IMR-90 (cell line): ENCODE data around the gene KCNAB1. TPM values are rescaled to one million over a fixed set of nuclear protein-coding genes. Genes with fewer than 3 reads are reported as not detected.

Experiments
- ATAC-seq: fragments of 200-7000 bp; cut with Tn5 transposase; 2 replicates; pipeline ENCODE4 v1.9.1; 2020; ENCODE audit warnings: low read depth, mild to moderate bottlenecking, moderate library complexity
- BruUV-seq: library from RNA; stranded (reverse); fragments of 400-500 nt; replicated peaks from 2 replicates; lab custom pipeline; 2021; lab: Mats Ljungman, UMichigan
- CTCF ChIA-PET: fragments of 300-600 bp; formaldehyde crosslinking; extraction: SDS; loops from one replicate; lab custom pipeline; 2021; ENCODE audit warnings: antibody characterized with exemption; lab: Yijun Ruan, JAX
- POLR2A ChIA-PET: fragments of 300-600 bp; sonication (Branson Sonifier 250); formaldehyde crosslinking; loops from one replicate; lab custom pipeline; 2022; ENCODE audit warnings: antibody characterized with exemption; ENCODE audit not compliant: unreplicated experiment; lab: Charles Lee
- DNase-seq: peaks from one replicate; pipeline ENCODE4 v3.0.0; 2013
- H2AFZ ChIP-seq: replicated peaks from 2 replicates; pipeline ENCODE3; 2013; ENCODE audit warnings: low read length, mild to moderate bottlenecking; ENCODE audit not compliant: poor library complexity
- H2AK5ac ChIP-seq: 2 replicates; pipeline ENCODE4 v1.6.1; 2013; ENCODE audit warnings: low read depth, low read length, inconsistent platforms
- H2AK9ac ChIP-seq: replicated peaks from 2 replicates; pipeline ENCODE3; 2013; ENCODE audit warnings: mild to moderate bottlenecking, low read depth, low read length, moderate library complexity; ENCODE audit not compliant: poor library complexity
- H2BK120ac ChIP-seq: 2 replicates; pipeline ENCODE4 v1.6.1; 2013; ENCODE audit warnings: low read depth, low read length, inconsistent platforms
- H2BK15ac ChIP-seq: 3 replicates; pipeline ENCODE4 v1.6.1; 2013; ENCODE audit warnings: low read depth, low read length, inconsistent platforms
- H2BK20ac ChIP-seq: 2 replicates; pipeline ENCODE4 v1.6.1; 2013; ENCODE audit warnings: low read depth, mild to moderate bottlenecking, inconsistent platforms, low read length, moderate library complexity
- H2BK5ac ChIP-seq: 2 replicates; pipeline ENCODE4 v1.6.1; 2013; ENCODE audit warnings: mild to moderate bottlenecking, low read depth, low read length, inconsistent platforms; ENCODE audit not compliant: poor library complexity, severe bottlenecking
- H3K14ac ChIP-seq: replicated peaks from 2 replicates; pipeline ENCODE4 v1.6.1; 2013; ENCODE audit warnings: low read depth, low read length, inconsistent platforms
- H3K18ac ChIP-seq: 2 replicates; pipeline ENCODE4 v1.6.1; 2013; ENCODE audit warnings: low read depth, low read length, control low read depth
- H3K23ac ChIP-seq: 2 replicates; pipeline ENCODE4 v1.6.1; 2013; ENCODE audit warnings: low read depth, low read length, inconsistent platforms
- H3K27ac ChIP-seq: 2 replicates; pipeline ENCODE4 v1.5.1; 2013; ENCODE audit warnings: mild to moderate bottlenecking, control low read depth, low read length; ENCODE audit not compliant: insufficient read depth
- H3K27me3 ChIP-seq: 2 replicates; pipeline ENCODE4 v1.6.1; 2013; ENCODE audit warnings: low read length; ENCODE audit not compliant: control insufficient read depth, insufficient read depth
- H3K36me3 ChIP-seq: 2 replicates; pipeline ENCODE4 v1.6.1; 2013; ENCODE audit warnings: low read length, mixed read lengths; ENCODE audit not compliant: control insufficient read depth, insufficient read depth
- H3K4ac ChIP-seq: 2 replicates; pipeline ENCODE4 v1.6.1; 2013; ENCODE audit warnings: low read depth, low read length, inconsistent platforms
- H3K4me1 ChIP-seq: 2 replicates; pipeline ENCODE4 v1.6.1; 2013; ENCODE audit warnings: low read length, mixed read lengths; ENCODE audit not compliant: control insufficient read depth, insufficient read depth
- H3K4me2 ChIP-seq: 2 replicates; pipeline ENCODE4 v1.6.1; 2013; ENCODE audit warnings: low read depth, mild to moderate bottlenecking, control low read depth, low read length, moderate library complexity
- H3K4me3 ChIP-seq: 2 replicates; pipeline ENCODE4 v1.5.1; 2013; ENCODE audit warnings: low read depth, mild to moderate bottlenecking, control low read depth, low read length, moderate library complexity; ENCODE audit not compliant: insufficient read depth
- H3K56ac ChIP-seq: 2 replicates; pipeline ENCODE4 v1.6.1; 2013; ENCODE audit warnings: low read length, inconsistent platforms; ENCODE audit not compliant: insufficient read depth; ENCODE audit errors: extremely low read depth
- H3K79me1 ChIP-seq, 2 experiments: 2 replicates each; pipeline ENCODE4 v1.6.1; 2013; ENCODE audit warnings: low read length in 2 of 2, inconsistent platforms in 1 of 2, low read depth in 1 of 2
- H3K9ac ChIP-seq: 2 replicates; pipeline ENCODE4 v1.6.1; 2013; ENCODE audit warnings: low read depth, low read length, control low read depth
- H3K9me1 ChIP-seq: 2 replicates; pipeline ENCODE4 v1.6.1; 2013; ENCODE audit warnings: low read length, inconsistent platforms; ENCODE audit not compliant: insufficient read depth
- H3K9me3 ChIP-seq: 2 replicates; pipeline ENCODE4 v1.6.1; 2013; ENCODE audit warnings: low read length; ENCODE audit not compliant: control insufficient read depth, insufficient read depth
- H4K20me1 ChIP-seq: 2 replicates; pipeline ENCODE4 v1.6.1; 2013; ENCODE audit warnings: low read length, inconsistent platforms; ENCODE audit not compliant: insufficient read depth
- H4K5ac ChIP-seq: 2 replicates; pipeline ENCODE4 v1.6.1; 2013; ENCODE audit warnings: mild to moderate bottlenecking, low read depth, low read length, control low read depth
- H4K8ac ChIP-seq, 2 experiments: 2 replicates each; pipeline ENCODE4 v1.6.1; 2013; ENCODE audit warnings: low read depth in 2 of 2, low read length in 2 of 2, control low read depth in 1 of 2, inconsistent platforms in 1 of 2
- H4K91ac ChIP-seq: 2 replicates; pipeline ENCODE4 v1.6.1; 2013; ENCODE audit warnings: low read depth, low read length, inconsistent platforms; ENCODE audit not compliant: insufficient read depth
- BHLHE40 ChIP-seq: fragments of 150-350 bp; IDR thresholded peaks from 2 replicates; pipeline ENCODE4 v1.6.1; 2016; ENCODE audit warnings: mild to moderate bottlenecking, low read depth, low read length
- CEBPB ChIP-seq: IDR thresholded peaks from 2 replicates; pipeline ENCODE4 v1.6.1; 2012; ENCODE audit warnings: low read depth, low read length, improper control_type of control experiment
- CHD1 ChIP-seq: IDR thresholded peaks from 2 replicates; pipeline ENCODE4 v1.6.1; 2012; ENCODE audit warnings: low read depth, low read length, improper control_type of control experiment
- FOS ChIP-seq: fragments of 150-350 bp; IDR thresholded peaks from 2 replicates; pipeline ENCODE4 v1.6.1; 2016; ENCODE audit warnings: low read depth, low read length
- MAFK ChIP-seq: IDR thresholded peaks from 2 replicates; pipeline ENCODE4 v1.6.1; 2012; ENCODE audit warnings: low read depth, low read length, improper control_type of control experiment
- MXI1 ChIP-seq: IDR thresholded peaks from 2 replicates; pipeline ENCODE4 v1.6.1; 2012; ENCODE audit warnings: low read depth, mild to moderate bottlenecking, low read length, moderate library complexity, borderline replicate concordance
- NFE2L2 ChIP-seq: fragments of 150-350 bp; IDR thresholded peaks from 2 replicates; pipeline ENCODE4 v1.6.1; 2016; ENCODE audit warnings: low read depth, mild to moderate bottlenecking, low read length
- POLR2A ChIP-seq: IDR thresholded peaks from 2 replicates; pipeline ENCODE4 v1.6.1; 2012; ENCODE audit warnings: mild to moderate bottlenecking, low read depth, low read length
- WGBS, 2 experiments: methylation state at CpG; one replicate each; pipeline versions ENCODE4 v1.1.5 to v1.1.7; 2013; ENCODE audit warnings: missing lambda C conversion rate in 2 of 2; ENCODE audit not compliant: insufficient read length in 1 of 2; ENCODE audit errors: extremely low coverage in 2 of 2; 5-methylcytosine and 5-hydroxymethylcytosine counted together
- dilution Hi-C: fragments of 300-500 bp; cut with HindIII; formaldehyde crosslinking; loops from one replicate; pipeline ENCODE4 v1.14.3; 2018; ENCODE audit warnings: low sequenced_read_pairs; ENCODE audit not compliant: unreplicated experiment
- in situ Hi-C: fragments of 300-500 bp; cut with MboI; formaldehyde crosslinking; loops from 3 replicates; pipeline ENCODE4 v1.14.3; 2019; ENCODE audit warnings: low sequenced_read_pairs, inconsistent platforms, mixed read lengths
- intact Hi-C: fragments of 100-400 bp; cut with micrococcal nuclease; formaldehyde crosslinking; loops from 2 replicates; pipeline ENCODE4 v1.10.0; 2022
- polyA plus RNA-seq, 3 experiments: library from polyadenylated mRNA; depleted of rRNA; stranded (reverse); fragments of >200 nt; gene quantifications; 2 replicates each; pipeline ENCODE4 v1.2.3, GENCODE V29; 2012; ENCODE audit warnings: low replicate concordance in 1 of 3
- total RNA-seq: library from RNA; depleted of rRNA; stranded (reverse); fragments of >200 nt; gene quantifications from 2 replicates; pipeline ENCODE4 v1.2.3, GENCODE V29; 2012
- TF ChIP-seq, protein P1 (sequence below): fragments of 150-350 bp; IDR thresholded peaks from 2 replicates; pipeline ENCODE4 v1.6.1; 2017; ENCODE audit warnings: mild to moderate bottlenecking, antibody characterized with exemption, low read length, low read depth
- TF ChIP-seq, protein P2 (sequence below): conservative IDR thresholded peaks from 2 replicates; pipeline ENCODE4 v1.5.1; 2012; ENCODE audit warnings: mild to moderate bottlenecking, low read depth, low read length, improper control_type of control experiment

The KCNAB1 gene
- total and polyA plus RNA-seq, 2 of the 4 experiments (the other 2 are of a cell fraction) = under 0.01 to 0.07 TPM

DNA sequence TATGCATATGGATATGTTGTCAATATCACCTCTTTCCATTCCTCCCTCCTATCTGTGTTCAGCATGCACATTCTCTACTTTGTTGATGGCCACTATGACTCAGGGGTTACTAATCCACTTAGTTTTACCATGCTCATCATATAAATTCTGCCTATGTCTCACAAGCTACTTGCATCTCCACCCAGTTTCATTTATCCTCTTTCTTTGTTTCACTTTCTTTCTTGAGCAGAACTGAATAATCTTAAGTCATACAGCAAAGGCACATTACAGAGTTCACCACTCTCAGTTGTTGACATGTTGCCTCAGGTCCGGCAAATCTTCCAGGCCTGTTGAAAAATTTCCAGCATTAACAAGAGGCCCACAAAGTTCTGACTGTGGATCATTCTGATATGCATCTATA, 363.0 kb downstream of the KCNAB1 start:
- H3K56ac ChIP-seq = peak overlapping the region; percentile 35; the same call in 1 of the 2 replicates
- H3K4ac ChIP-seq = no peak overlapping the region
- POLR2A ChIA-PET = interaction anchor here (0.7 kb wide), 1 partner anchor 52 kb away, joined by 3 read pairs; no protein-coding TSS in a partner anchor
- H3K9me1 ChIP-seq = no peaks in the 10 kb centered on the region
- no peaks in the 10 kb centered on the region; the same call in 1 of the 2 replicates for H3K27me3 ChIP-seq
- H3K23ac ChIP-seq = no peak overlapping the region
- TF ChIP-seq CHD1 (no peak), BHLHE40 (no peak), FOS (0 out of 2 replicates have a peak, but pooled peaks have one; percentile 20), MAFK (peak; percentile 81), MXI1 (no peak), POLR2A (no peak), CEBPB (no peak), NFE2L2 (no peak)
- TF ChIP-seq, protein P1, sequence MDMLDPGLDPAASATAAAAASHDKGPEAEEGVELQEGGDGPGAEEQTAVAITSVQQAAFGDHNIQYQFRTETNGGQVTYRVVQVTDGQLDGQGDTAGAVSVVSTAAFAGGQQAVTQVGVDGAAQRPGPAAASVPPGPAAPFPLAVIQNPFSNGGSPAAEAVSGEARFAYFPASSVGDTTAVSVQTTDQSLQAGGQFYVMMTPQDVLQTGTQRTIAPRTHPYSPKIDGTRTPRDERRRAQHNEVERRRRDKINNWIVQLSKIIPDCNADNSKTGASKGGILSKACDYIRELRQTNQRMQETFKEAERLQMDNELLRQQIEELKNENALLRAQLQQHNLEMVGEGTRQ = no peak
- TF ChIP-seq, protein P2, sequence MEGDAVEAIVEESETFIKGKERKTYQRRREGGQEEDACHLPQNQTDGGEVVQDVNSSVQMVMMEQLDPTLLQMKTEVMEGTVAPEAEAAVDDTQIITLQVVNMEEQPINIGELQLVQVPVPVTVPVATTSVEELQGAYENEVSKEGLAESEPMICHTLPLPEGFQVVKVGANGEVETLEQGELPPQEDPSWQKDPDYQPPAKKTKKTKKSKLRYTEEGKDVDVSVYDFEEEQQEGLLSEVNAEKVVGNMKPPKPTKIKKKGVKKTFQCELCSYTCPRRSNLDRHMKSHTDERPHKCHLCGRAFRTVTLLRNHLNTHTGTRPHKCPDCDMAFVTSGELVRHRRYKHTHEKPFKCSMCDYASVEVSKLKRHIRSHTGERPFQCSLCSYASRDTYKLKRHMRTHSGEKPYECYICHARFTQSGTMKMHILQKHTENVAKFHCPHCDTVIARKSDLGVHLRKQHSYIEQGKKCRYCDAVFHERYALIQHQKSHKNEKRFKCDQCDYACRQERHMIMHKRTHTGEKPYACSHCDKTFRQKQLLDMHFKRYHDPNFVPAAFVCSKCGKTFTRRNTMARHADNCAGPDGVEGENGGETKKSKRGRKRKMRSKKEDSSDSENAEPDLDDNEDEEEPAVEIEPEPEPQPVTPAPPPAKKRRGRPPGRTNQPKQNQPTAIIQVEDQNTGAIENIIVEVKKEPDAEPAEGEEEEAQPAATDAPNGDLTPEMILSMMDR = no peak
- peak overlapping the region; percentile 24; the same call in 1 of the 2 replicates for H2BK120ac ChIP-seq
- CTCF ChIA-PET = interaction anchor here (1.1 to 3.4 kb wide), 2 partner anchors 9 to 333 kb away, joined by 4 to 15 read pairs; no protein-coding TSS in a partner anchor
- H3K9me3 ChIP-seq = no peaks in the 10 kb centered on the region
- H2AFZ ChIP-seq = no peak overlapping the region
- peak; percentile 89 for ATAC-seq
- H2AK9ac ChIP-seq = no peak overlapping the region
- no peak overlapping the region for H2BK15ac ChIP-seq
- intact Hi-C loops (no loop called here), in situ Hi-C loops (no loop called here), dilution Hi-C loops (no loop called here)
- H3K9ac ChIP-seq = no peak overlapping the region
- no peak overlapping the region for H4K5ac ChIP-seq
- no peak overlapping the region; the same call in 1 of the 2 replicates for H3K4me3 ChIP-seq
- H3K27ac ChIP-seq = no peak overlapping the region
- H2AK5ac ChIP-seq = no peak overlapping the region
- peak; percentile 86 for DNase-seq
- H3K18ac ChIP-seq = peak overlapping the region; percentile 7; the same call in 1 of the 2 replicates
- peaks cover 4% of the 10 kb centered on the region; the same call in 1 of the 2 replicates for H3K4me1 ChIP-seq
- no peaks in the 10 kb centered on the region for H3K79me1 ChIP-seq
- H3K4me2 ChIP-seq = peak overlapping the region; percentile 78
- no peaks in the 10 kb centered on the region for H4K20me1 ChIP-seq
- H4K8ac ChIP-seq = no peak overlapping the region
- peak overlapping the region; percentile 59; the same call in 1 of the 2 replicates for H2BK20ac ChIP-seq
- H2BK5ac ChIP-seq = peak overlapping the region; percentile 51
- H3K14ac ChIP-seq = no peak overlapping the region
- BruUV-seq = no TSS peak
- WGBS, 2 experiments = no CpG with 5 or more reads among the region's 1 CpG
- H4K91ac ChIP-seq = peak overlapping the region; percentile 16; the same call in 1 of the 2 replicates
- no peaks in the 10 kb centered on the region for H3K36me3 ChIP-seq
